Renal cortex interstitium (tissue), 11 donors: ENCODE measurements around the gene PGPEP1. TPM values are rescaled to one million over a fixed set of nuclear protein-coding genes. Genes with fewer than 3 reads are reported as not detected.
A peak's percentile ranks its signal among the peaks of the same experiment; 100 is the strongest.

Experiments used
- DNase-seq, 11 donors: peaks; one replicate each; pipeline ENCODE4 v3.0.0-alpha.2; 2013; ENCODE audit warnings: low read depth in 9 of 11, low spot score in 4 of 11; ENCODE audit errors: extremely low read depth in 1 of 11
- polyA plus RNA-seq, 3 donors: library from polyadenylated mRNA; unstranded; fragments of 120-200 nt; gene quantifications; one replicate each; pipeline ENCODE4 v1.2.1, GENCODE V29; 2013; ENCODE audit not compliant: insufficient read length in 3 of 3

The PGPEP1 gene
- polyA plus RNA-seq, 3 donors = 20.9 to 35.3 (median 22.0) TPM

DNA sequence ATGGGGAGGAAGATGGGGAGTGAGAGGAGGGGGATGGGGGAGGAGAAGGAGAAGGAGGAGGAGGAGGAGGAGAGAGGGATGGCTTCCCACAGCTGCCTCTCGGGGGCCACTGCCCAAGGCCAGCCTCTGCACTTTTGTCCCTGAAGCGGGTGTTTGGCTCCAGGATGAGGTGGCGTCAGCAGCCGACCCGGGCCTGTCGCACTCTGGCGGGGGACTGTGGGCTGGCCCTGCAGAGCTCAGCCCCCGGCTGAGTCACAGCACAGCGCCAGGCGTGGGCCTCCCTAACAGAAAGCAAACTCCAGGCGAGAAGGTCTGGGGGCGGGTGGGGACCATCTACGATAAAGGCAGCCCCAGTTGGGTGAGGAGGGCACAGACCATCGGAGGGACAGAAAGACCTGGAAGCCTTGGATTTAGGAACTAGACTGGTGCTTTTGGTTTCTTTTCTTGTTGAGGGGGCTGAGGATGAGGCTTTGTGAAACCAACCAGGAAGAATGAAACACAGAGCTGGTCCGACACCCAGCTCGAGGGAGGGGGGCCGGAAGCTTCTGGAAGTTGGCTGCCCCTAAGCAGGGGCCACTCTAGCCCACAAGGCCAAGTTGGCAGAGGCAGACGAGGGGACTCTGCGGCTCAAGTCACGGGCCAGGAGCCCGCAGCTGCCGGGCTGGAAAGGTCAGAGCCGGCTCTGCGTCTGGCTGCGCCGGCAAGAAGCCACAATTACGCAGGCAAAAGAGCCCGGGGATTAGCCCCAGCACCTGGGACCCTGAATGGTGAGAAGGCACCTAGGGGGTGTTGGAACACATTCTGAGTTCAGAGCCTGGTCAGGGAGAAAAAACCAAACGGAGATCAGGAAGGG is 35.7 kb upstream of the PGPEP1 start:
- DNase-seq = peak in 7 of 11 donors; percentile 61 to 79 (median 71)

DNA sequence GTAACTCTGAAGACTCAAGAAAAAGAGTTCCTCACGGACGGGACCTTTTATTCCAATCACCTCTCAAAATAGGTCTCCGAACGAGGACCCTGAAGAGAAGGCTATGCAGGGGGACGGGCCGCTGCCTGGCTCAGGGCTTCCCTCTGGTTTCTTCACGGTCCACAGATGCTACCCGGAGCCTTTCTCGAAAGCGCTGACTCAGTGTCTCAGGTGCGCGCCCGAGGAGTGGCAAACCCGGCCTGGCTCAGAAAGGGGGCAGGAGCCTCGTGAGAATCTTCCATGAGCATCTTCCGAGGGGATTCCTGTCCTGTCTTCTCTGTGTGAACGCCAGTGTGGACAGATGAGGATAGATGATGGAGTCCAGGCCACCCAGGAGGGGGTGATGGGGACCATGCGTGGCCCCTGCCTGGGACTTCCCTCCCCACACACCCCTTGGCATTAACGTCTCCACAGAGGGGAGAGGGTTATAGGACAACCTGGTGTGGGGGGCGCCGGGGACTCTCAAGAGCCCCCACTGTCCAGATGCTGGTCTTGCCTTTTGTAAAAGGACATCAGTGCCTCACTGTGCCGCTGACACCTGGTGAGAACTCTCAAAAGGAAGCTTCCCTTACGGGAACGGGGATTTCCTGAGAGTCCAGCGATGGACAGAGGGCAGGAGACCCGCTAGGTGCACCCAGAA is 34.0 kb upstream of the PGPEP1 start:
- DNase-seq = no peak

DNA sequence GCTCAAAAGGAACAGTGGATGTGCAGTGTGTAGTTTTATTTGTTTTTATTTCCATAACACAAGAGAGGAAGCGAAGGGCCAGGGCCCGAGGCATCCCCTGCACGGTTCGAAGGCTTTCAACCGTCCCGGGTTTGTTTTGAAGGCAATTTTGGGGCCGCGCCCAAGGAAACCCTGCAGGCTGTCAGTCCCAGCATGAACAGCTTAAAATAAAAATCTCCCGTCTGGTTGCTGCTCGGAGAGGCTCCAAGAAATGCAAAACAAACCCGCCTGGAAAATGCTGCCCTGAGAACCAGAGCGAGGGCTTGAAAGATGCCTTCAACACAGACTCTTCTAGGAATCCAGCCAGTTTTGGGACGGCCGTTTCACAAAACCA is 33.5 kb upstream of the PGPEP1 start:
- no peak for DNase-seq

DNA sequence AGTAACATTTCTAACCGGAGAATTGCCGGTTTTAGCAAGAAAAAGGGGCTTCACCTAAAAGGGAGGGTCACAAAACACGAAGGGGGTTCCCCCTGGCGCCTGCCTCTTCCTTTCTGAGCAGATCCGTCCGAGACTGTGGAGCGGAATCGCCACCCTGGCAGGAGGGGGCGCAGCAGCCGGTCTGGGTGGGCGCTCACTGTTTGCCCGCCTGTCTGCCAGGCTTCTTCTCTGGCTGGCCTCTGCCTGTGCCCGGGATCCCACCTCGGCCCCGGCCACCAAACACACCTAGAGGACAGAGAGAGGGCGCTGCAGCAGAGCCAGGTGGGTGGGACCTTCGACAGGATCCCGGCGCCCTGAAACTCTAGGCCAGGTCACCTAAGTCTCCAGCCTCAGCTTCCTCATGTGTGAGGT is 33.1 kb upstream of the PGPEP1 start:
- DNase-seq = no peak

DNA sequence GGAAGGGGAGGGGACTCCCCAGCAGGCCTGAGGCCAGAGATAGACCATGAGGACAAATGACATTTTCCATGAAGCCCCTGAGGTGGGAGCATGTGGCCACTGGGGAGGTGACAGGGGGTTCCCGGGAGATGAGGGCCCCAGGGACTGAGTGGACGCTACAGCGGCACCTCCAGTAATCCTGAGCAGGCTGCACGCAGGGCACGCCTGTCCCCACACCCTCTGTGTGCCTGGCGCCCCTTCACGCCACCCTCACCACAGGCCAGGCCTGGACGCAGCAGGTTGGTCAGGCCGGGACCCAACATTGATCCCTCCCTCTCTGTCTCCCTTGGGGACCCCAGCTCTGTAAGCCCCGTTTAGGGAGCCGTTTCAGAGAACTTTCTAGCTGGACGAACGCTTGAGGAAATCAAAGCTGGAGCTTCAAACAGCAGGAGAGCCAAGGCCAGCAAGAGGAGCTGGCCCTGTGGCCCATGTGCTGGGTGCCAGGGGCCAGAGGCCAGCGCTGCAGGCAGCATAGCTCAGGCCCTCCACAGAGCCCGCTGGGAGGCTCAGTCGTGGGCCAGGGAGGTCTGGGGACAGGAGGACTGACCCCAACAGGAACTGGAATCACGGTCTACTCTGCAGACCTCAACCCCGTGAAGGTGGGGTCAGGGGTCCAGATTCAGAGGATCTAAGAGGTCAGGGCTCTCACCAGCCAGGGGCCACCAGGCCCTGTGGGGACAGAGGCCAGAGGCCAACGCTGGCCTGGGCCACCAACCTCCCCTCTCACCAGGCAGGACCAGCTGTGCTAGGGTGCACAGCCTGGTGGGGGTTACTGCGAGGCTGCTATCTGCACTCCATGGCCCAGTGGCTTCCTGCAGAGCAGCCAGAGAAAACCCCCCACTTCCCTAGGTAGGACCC is 32.1 kb upstream of the PGPEP1 start:
- no peak for DNase-seq

DNA sequence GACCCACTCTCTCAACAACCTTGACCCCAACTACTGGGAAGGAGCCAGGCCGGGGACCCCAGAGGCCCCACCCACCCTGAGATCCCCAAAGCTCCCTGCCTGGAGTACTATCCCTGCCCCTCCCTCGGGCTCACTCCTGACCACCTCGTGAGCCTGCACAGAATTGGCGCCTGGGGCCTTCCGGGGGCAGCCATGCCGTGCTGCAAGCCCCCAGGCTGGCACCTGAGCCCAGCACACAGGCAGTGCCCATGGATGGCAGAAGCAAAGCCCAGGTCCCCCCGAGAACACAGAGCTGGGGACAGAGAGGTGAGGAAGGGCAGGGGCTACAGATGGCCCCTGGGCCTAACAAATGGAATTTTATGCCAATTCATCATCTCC is 31.5 kb upstream of the PGPEP1 start:
- DNase-seq = no peak

DNA sequence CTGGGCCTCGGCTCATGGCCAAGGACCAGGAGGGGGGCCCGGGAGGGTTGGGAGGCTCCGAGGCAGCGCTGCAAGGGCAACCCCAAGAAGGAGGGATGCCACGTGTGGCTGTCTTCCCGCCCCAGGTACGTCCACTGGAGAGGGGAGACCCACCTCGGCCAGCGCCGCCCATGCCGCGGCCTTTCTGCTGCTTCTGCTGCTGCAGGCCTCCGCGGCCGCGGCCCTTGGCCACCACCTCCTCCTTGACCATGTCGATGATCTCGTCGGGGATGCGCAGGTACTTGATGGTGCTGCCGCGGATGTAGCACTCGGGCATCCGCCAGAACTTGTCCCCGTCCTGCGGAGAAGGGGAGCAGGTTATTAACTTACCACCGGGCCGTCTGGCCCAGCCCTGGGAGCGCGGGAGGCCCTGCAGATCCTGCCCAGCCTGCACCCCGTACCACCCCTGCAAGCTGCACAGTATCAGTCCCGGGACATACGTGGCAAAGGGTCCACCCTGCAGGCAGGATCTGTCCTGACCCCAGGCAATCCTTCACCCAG is 30.8 kb upstream of the PGPEP1 start:
- DNase-seq = no peak

DNA sequence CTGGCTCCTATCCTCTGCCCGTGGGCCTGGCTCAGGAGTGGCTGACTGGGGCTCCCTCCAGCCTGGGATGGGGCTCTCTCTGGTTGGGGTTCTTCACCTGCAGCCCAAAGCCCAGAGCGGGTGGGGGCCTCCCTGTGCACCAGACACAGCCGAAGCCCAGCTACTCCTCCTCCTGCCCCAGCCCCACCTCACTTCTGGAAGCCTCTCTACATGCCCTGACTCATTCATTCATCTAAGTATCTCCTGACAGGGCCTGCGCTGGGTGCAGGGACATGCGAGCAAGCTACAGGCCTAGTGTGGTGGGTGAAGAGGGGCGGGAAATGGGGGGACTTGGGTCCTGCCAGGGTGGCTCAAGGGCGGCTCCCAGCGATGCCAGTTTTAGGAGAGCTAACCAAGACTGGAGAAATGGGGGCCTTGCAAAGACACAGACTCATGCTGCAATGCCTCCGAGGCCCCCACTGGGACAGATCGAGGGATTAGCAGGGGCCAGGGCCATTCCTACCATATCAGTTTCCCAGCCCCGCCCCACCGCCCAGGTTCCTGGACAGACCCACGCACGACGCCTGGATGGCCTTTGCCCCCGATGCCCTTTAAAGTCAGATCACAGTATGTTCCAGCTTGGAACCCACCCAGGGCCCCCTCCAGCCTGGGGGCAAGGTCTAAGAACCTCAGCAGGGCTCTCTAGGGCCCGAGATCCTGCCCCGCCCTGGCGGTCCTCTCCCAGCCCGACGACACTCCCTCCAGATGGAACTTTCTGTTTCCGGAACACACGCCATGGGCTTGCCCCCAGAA is 30.1 kb upstream of the PGPEP1 start:
- DNase-seq = no peak

DNA sequence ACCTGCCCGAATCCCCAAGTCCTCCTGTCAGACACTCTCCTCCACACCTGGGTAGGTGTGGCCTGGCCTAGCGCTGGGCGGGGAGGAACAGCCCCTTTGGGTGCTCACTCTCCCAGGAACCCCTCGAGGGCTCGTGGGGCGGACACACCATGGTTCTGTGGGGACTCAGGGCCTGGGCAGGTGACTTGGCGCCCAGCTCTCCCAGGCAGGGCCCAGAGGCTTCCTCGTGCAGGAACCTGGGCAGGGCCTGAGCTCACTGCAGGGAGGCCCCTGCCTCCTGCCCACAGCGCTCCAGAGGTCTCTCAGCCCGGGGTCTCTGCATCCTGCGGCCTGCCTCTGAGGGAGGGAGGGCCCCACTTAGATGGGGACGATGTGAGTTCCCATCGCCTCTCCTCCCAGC is 29.4 kb upstream of the PGPEP1 start:
- DNase-seq = no peak

DNA sequence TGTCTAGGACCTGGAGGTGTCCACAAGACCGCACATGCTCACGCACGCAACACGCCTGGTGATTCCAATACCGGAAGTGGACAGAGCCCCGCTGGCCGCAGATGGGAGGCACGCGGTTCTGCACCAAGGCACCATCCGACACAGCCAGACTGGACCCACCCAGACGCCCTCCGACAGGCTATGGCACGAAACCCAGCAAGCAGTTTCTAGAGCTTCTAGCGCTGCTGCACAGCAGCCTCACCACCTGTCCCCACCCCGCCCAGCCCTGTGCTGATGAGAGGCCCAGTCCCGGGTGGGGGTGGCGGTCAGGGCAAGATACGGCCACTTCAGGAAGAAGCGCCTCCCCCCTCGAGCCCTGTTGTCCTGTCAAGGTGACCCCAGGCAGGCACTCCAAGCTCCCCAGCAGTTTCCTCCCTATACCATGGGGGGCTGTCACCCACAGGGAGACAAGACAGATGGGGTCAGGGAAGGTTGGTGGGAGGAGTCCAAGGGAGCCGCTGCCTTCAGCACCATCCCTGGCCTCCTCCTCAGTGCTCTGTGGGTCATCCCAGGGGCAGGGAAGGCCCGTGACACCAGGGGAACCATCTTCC is 28.8 kb upstream of the PGPEP1 start:
- DNase-seq = no peak

DNA sequence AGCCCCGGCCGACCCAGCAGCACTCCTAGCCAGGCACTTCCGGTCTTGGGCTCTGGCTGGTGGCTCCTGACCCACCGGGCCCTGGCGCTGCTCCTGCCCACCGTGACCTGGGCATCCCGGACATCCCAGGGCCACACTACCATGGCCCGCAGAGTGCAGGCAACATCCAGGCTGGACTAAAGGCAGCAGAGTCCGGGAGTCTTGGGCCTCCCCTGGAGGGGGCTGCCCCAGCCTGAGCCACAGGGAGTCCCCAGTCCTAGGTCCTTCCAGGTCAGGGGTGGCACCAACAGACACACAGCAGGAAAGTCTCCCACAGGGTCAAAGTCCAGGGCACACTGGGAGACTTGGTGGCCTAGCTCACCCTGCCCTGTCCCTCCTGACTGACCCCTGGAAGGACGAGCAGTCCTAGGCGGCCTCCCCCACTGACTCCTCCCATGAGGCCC is 28.3 kb upstream of the PGPEP1 start:
- no peak for DNase-seq

DNA sequence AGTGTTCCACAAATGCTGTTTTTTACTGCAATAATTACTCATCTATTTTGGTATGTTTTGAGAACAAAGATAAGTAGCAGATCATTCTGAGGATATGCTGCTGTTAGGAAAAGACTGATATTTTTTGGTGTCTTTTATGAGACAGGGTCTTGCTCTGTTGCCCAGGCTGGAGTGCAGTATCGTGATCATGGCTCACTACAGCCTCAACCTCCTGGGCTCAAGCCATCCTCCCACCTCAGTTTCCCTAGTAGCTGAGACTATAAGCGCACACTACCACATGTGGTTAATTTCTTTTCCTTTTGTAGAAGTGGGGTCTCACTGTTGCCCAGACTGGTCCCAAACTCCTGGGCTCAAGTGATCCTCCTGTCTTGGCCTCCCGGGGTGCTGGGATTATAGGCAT is 27.0 kb upstream of the PGPEP1 start:
- DNase-seq = no peak

DNA sequence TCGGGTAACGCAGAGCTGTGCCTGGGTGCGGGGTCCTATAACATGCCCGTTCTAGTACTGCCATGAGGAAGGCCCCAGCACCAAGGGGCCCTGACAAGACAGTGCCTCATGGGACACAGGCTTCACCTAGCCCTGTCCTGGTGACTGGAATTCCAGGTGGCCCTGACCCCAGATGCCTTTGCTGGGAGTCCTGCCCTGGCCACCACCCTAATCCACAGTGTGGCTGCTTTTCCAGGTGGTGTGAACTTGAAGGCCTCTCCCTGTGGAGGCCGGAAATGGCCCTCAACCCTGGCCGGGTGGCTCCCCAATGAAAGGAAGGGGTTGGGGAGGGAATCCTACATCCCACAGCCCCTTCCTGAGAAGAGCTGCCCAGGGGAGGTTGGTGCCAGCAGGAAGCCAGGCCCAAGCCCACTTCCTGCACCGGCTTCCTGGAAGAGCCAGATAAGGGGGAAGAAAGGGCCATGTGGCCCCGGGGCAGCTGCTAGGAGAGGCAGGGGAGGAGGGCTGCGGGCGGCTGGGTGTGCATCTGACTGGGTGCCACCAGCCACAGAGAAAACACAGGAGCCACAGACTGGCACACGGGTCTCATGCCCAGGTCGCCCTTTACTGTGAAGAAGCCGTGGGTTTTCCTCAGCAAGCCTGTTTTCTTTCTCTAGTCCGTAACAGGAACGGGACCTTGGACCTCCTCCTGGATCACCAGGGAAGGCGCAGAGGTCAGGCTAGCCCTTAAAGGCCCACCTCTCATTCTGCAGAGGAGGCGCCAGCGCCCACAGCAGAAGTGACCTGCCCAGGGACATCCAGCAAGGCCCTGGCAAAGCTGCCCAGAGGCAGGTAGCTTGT is 22.2 kb upstream of the PGPEP1 start:
- no peak for DNase-seq

DNA sequence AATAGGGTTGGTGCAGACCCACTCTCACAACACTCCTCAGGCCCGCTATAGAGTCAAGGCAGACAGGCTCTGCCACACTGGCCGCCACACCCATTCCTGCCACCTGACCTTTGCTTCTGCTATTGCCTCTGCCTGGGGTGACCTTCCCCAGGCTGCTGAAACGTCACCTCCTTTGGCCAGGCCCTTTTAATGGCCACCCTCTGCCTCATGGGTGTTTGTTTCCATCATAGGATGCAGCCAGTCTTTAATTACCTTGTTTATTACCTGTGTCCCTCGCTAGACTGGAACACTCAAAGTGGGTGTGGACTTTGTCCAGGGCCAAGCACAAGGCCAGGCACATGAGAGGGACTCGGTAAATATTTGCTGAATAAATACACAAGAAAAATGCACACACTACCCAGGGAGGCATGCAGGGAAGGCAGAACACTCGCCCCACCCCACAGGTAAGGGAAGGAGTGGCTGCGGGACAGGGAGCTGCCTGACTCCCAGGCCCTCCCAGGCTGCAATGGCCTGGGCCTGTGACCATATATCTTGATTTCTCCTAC is 20.7 kb upstream of the PGPEP1 start:
- DNase-seq = no peak

DNA sequence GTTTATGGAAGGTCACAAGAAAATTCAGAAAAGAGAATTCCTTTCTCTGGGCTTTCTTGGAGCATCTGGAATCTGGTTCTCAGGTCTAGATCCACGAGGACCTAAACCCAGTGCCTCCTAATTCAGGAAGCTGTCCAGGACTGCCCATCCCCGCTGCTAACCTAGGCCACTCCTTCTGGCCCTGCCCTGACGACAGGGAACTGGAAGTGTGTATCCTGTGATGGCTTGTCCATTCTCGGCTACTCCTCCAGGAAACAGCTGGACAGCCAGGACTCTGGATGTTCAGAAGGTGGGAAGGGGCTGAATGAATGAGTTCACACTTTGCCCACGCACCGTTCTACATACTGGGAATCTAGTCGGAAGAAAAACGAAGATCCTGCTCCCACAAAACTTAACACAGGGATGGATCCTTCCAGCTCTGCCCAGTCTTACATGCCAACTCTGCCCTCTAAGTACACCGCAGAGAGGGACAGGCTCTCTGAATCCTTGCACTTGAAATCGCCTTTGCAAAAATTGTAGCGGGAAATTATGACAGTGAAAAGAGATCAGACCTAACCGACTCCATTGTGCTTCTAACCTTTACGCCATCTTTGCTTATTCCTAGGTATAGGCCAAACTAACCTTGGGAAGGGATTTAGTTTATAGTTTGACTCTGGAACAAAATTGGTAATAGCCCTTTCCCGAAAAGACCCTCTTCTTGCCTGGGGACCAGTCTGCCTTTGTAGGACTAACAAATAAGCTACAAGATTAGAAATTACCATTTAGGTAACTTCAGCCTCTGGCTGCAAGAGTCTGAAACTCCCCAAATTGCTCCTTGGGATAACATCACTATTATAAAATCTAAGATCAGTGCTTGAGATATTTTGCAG is 19.3 kb upstream of the PGPEP1 start:
- DNase-seq = no peak

DNA sequence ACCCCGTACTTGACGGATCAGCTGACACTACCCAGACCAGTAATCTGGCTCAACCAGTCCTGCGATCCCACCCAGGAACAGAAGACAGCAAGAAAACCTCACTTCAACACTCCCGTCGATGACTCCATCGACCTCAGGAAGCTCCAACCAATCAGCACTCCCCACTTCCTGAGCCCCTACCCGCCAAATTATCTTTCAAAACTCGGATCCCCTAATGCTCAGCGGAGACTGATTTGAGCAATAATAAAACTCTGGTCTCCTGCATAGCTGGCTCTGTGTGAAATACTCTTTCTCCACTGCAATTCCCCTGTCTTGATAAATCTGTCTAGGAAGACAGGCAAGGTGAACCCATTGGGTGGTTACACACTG is 18.7 kb upstream of the PGPEP1 start:
- DNase-seq = no peak
